Measurements from ENCODE around the gene TMEM184B. TPM values are rescaled to one million over a fixed set of nuclear protein-coding genes. Genes with fewer than 3 reads are reported as not detected.

The TMEM184B gene
- total RNA-seq, 4 donors from 2014 or later, result 39.1 to 56.1 (median 51.4) TPM

DNA sequence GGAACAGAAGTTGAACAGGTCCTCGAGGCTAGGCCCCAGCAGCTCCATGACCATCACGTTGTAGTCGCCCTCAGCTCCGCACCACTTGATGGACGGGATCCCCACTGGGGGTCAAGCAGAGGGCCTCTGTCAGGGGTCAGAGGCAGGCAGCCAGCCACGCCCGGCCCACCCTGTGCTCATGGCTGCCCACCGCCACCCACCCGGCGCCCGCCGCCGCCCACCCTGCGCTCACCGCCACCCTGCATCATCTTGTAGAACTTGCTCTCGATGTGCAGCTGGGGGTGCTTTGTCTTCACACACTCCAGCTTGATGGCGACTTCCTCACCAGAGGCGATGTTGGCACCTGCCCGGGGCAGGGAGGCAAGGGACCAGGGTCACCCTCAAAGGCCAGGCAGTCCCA is 30.1 kb upstream of the TMEM184B start:
- H3K9me3 ChIP-seq, result no peaks in the 10 kb centered on the region
- H3K27me3 ChIP-seq, result no peaks in the 10 kb centered on the region
- H3K36me3 ChIP-seq, result peaks cover 0 to 56% (median 0%) of the 10 kb centered on the region in 3 donors
- peaks cover 0 to 29% (median 7%) of the 10 kb centered on the region in 4 donors for H3K4me1 ChIP-seq
- TF ChIP-seq POLR2A (IDR thresholded peaks at IDR 0.05), result no peak
- TF ChIP-seq, protein P1, sequence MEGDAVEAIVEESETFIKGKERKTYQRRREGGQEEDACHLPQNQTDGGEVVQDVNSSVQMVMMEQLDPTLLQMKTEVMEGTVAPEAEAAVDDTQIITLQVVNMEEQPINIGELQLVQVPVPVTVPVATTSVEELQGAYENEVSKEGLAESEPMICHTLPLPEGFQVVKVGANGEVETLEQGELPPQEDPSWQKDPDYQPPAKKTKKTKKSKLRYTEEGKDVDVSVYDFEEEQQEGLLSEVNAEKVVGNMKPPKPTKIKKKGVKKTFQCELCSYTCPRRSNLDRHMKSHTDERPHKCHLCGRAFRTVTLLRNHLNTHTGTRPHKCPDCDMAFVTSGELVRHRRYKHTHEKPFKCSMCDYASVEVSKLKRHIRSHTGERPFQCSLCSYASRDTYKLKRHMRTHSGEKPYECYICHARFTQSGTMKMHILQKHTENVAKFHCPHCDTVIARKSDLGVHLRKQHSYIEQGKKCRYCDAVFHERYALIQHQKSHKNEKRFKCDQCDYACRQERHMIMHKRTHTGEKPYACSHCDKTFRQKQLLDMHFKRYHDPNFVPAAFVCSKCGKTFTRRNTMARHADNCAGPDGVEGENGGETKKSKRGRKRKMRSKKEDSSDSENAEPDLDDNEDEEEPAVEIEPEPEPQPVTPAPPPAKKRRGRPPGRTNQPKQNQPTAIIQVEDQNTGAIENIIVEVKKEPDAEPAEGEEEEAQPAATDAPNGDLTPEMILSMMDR (IDR thresholded peaks at IDR 0.05), result no peak
- DNase-seq, result no peak
- no peak overlapping the region for H3K4me3 ChIP-seq
- no peak overlapping the region for H3K27ac ChIP-seq

DNA sequence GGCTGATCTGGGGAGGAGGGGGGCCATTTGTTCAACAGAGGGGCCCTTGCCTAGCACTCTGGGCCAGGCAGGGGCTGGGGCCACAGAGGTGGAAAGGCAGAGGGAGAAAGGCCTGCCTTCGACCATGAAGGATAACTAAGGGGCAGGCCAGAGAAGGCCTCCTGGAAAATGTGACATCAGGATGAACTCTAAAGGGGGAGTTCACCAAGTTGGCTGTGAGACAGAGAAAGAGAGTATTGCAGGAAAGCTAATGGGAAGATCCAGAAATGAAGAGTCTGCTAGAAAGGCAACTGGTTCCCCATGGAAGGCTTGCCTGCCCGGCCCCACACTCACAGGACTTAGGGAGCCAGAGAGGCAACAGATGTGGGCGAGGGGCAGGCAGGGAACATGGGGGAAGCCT is 28.1 kb upstream of the TMEM184B start:
- Histone ChIP-seq H3K4me1 (peaks cover 0 to 18% (median 3%) of the 10 kb centered on the region in 4 donors), H3K9me3 (no peaks in the 10 kb centered on the region), H3K4me3 (no peak overlapping the region), H3K27me3 (no peaks in the 10 kb centered on the region), H3K36me3 (peaks cover 0 to 76% (median 0%) of the 10 kb centered on the region in 3 donors), H3K27ac (no peak overlapping the region)
- TF ChIP-seq, protein P1 (IDR thresholded peaks at IDR 0.05), result no peak
- no peak for TF ChIP-seq POLR2A (IDR thresholded peaks at IDR 0.05)
- no peak for DNase-seq

DNA sequence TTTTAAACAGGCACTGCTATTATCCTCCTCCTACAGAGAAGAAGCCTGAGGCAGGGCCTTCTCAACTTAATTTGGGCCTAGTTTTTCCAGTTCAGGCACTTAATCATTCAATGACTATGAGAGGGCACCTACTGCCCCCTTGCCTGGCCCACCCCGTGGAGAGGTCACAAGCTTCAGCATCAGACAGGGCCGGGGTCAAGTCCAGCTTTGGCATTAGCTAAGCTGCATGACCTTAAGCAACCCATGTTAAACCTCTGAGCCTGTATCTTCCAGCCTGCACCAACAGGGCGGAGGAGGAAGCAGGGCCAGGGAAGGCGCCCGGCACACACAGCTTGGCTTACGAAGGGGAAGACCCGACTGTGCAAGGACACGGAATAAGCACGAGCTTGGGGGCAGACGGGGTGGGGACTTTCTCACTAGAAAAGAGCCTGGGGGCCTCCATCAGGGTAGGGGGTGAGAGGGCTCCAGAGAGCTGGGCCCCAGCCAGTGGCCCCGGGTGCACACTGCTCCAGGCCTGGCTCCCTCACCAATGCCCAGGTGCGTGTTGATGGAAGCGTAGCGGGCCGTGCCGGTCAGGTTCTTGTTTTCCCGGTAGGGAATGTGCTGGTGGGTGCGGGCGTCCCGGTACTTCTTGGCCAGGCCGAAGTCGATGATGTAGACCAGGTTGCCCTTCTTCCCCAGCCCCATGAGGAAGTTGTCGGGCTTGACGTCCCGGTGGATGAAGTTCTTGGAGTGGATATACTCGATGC is 27.6 kb upstream of the TMEM184B start:
- Histone ChIP-seq H3K27me3 (no peaks in the 10 kb centered on the region), H3K27ac (no peak overlapping the region), H3K9me3 (no peaks in the 10 kb centered on the region), H3K4me3 (no peak overlapping the region), H3K4me1 (peaks cover 0 to 12% (median under 1%) of the 10 kb centered on the region in 4 donors), H3K36me3 (peaks cover 0 to 81% (median 0%) of the 10 kb centered on the region in 3 donors)
- TF ChIP-seq, protein P1 (IDR thresholded peaks at IDR 0.05), result no peak
- TF ChIP-seq POLR2A (IDR thresholded peaks at IDR 0.05), result no peak
- no peak for DNase-seq

DNA sequence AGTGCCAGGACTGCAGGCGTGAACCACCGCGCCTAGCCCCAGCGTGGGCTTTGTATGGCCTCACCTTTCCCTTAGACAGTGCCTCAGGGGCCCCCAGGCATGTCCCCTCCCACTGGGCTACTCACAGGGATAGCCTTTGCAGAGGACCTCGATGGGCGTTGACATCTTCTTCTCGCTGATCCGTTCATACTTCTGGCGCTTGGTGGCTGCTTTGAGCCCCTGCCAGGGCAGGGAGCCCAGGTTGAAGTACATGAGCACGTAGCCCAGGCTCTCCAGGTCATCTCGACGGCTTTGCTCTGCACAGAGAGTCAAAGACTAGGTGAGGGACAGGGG is 26.9 kb upstream of the TMEM184B start:
- Histone ChIP-seq H3K27me3 (no peaks in the 10 kb centered on the region), H3K4me3 (no peak overlapping the region), H3K36me3 (peaks cover 0 to 88% (median 0%) of the 10 kb centered on the region in 3 donors), H3K4me1 (peaks cover 0 to 8% (median 0%) of the 10 kb centered on the region in 4 donors), H3K9me3 (no peaks in the 10 kb centered on the region), H3K27ac (no peak overlapping the region)
- no peak for DNase-seq
- TF ChIP-seq POLR2A (IDR thresholded peaks at IDR 0.05), result no peak
- TF ChIP-seq, protein P1 (IDR thresholded peaks at IDR 0.05), result no peak

DNA sequence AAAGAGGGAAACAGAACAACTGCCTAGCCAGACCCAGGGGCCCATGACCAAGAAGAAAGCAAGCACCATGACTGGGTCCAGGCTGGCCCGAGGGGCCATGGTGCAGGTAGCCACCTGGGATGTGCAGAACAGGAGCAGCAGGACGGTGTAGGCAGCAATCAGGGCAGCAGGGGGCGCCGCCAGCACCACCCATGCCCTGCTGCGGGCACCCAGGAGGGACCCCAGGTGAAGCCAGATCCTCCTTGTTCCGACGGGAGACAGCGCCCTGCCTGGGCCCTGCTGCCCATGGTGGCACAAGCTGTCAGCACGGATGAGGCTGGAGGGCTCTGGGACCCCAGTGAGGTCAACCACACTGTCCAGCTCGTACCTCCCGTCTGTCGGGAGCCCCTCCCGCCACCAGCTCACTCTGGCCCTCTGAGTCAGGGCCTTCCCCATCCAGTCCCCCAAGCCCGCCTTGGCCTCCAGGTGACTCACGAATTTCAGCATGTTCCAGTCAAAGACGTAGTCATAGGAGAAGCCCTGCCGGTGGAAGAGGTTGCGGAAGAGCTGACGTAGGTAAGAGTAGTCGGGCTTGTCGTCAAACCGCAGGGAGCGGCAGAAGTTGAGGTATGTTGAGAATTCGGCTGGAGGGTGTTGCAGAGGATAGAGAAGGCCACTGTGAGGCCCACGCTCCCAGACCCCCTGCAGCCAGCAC is 25.6 kb upstream of the TMEM184B start:
- Histone ChIP-seq H3K9me3 (no peaks in the 10 kb centered on the region), H3K4me1 (no peaks in the 10 kb centered on the region), H3K27ac (no peak overlapping the region), H3K27me3 (no peaks in the 10 kb centered on the region), H3K36me3 (peaks cover 0 to 96% (median 0%) of the 10 kb centered on the region in 3 donors), H3K4me3 (no peak overlapping the region)
- DNase-seq, result peak in 1 of 3 donors; percentile 51
- no peak for TF ChIP-seq POLR2A (IDR thresholded peaks at IDR 0.05)
- TF ChIP-seq, protein P1 (IDR thresholded peaks at IDR 0.05), result peak in 5 of 6 experiments; percentile 29 to 47 (median 39)
